Measurements from ENCODE around the gene HEG1. TPM values are rescaled to one million over a fixed set of nuclear protein-coding genes. Genes with fewer than 3 reads are reported as not detected.

HEG1 gene
- total RNA-seq, 1 experiment from 2014 or later: 8.6 TPM

DNA sequence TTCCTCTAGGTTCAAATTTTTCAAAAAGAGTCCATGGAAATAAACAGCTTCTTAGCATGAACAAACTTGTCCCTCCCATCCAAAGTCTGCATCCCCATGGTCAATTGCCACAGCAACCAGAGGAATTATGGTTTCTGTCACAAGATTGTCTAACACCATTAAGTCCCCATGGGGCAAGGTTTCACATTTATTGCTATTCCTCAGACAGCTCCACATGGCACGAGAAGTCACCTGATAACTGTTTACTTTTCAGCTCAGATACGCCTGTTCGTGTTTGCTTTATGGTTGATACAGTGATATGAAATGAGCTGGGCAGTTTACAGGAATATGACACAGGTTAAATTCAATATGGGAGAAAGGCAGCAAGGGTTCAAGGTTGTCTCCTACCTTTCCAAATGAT lies 83.3 kb downstream of the HEG1 start:
- peaks cover 21% of the 10 kb centered on the region for H3K36me3 Mint-ChIP-seq (ENCODE audit: insufficient read depth, unreplicated experiment)
- intact Hi-C loops (cut with micrococcal nuclease): no loop called here
- POLR2A ChIA-PET: no interaction called here
- H3K4me3 Mint-ChIP-seq (ENCODE audit: unreplicated experiment): no peak overlapping the region
- no peak for TF ChIP-seq CTCF (IDR thresholded peaks at IDR 0.05; ENCODE audit: unreplicated experiment)
- no peak for DNase-seq (ENCODE audit: unreplicated experiment)
- CTCF ChIA-PET: interaction anchor here (0.7 to 0.8 kb wide), 2 partner anchors 13 to 25 kb away, joined by 3 to 4 read pairs; no protein-coding TSS in a partner anchor
- no TSS peak for BruUV-seq (replicated peaks)
- H3K27ac Mint-ChIP-seq (ENCODE audit: low read depth, unreplicated experiment): no peak overlapping the region
- H3K27me3 Mint-ChIP-seq (ENCODE audit: insufficient read depth, unreplicated experiment): no peaks in the 10 kb centered on the region
- no peaks in the 10 kb centered on the region for H3K4me1 Mint-ChIP-seq (ENCODE audit: insufficient read depth, unreplicated experiment)
- H3K9me3 Mint-ChIP-seq (ENCODE audit: unreplicated experiment): no peaks in the 10 kb centered on the region

GRCh38 chr3:124969963-124970722 lies 85.7 kb downstream of the HEG1 start:
- H3K27ac Mint-ChIP-seq (ENCODE audit: low read depth, unreplicated experiment): no peak overlapping the region
- H3K9me3 Mint-ChIP-seq (ENCODE audit: unreplicated experiment): no peaks in the 10 kb centered on the region
- no TSS peak for BruUV-seq (replicated peaks)
- H3K4me3 Mint-ChIP-seq (ENCODE audit: unreplicated experiment): no peak overlapping the region
- TF ChIP-seq CTCF (IDR thresholded peaks at IDR 0.05; ENCODE audit: unreplicated experiment): no peak
- H3K36me3 Mint-ChIP-seq (ENCODE audit: insufficient read depth, unreplicated experiment): peaks cover 14% of the 10 kb centered on the region
- H3K27me3 Mint-ChIP-seq (ENCODE audit: insufficient read depth, unreplicated experiment): no peaks in the 10 kb centered on the region
- POLR2A ChIA-PET: no interaction called here
- CTCF ChIA-PET: interaction anchor here (0.6 kb wide), 1 partner anchor 464 kb away, joined by 3 read pairs; no protein-coding TSS in a partner anchor
- DNase-seq (ENCODE audit: unreplicated experiment): no peak
- intact Hi-C loops (cut with micrococcal nuclease): no loop called here
- no peaks in the 10 kb centered on the region for H3K4me1 Mint-ChIP-seq (ENCODE audit: insufficient read depth, unreplicated experiment)

DNA sequence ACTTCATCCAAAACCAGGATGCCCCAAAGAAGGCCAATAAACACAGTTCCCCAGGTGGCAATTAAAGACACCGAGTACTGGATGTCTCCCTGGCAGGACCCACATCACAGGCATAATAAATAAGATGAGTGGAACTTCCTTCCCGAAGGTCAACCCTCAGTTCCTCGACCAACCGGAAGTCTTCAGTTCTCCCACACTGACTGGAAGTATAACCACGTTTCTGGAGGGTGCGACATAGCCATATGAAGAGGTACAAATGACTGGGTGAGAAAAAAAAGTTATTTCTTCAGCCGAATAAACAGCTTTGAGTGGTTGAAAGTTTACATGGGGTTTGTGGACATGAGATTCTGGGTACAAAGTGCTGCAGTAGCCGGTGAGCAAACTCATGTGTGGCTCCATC lies 86.6 kb downstream of the HEG1 start:
- intact Hi-C loops (cut with micrococcal nuclease): no loop called here
- no TSS peak for BruUV-seq (replicated peaks)
- H3K4me1 Mint-ChIP-seq (ENCODE audit: insufficient read depth, unreplicated experiment): no peaks in the 10 kb centered on the region
- DNase-seq (ENCODE audit: unreplicated experiment): no peak
- ChIA-PET CTCF (interaction anchor here (1.3 to 1.5 kb wide), 2 partner anchors 26 to 28 kb away, joined by 3 to 7 read pairs; no protein-coding TSS in a partner anchor), POLR2A (no interaction called here)
- TF ChIP-seq CTCF (IDR thresholded peaks at IDR 0.05; ENCODE audit: unreplicated experiment): no peak
- H3K4me3 Mint-ChIP-seq (ENCODE audit: unreplicated experiment): no peak overlapping the region
- H3K27ac Mint-ChIP-seq (ENCODE audit: low read depth, unreplicated experiment): no peak overlapping the region
- H3K9me3 Mint-ChIP-seq (ENCODE audit: unreplicated experiment): no peaks in the 10 kb centered on the region
- H3K27me3 Mint-ChIP-seq (ENCODE audit: insufficient read depth, unreplicated experiment): no peaks in the 10 kb centered on the region
- peaks cover 14% of the 10 kb centered on the region for H3K36me3 Mint-ChIP-seq (ENCODE audit: insufficient read depth, unreplicated experiment)

GRCh38 chr3:124967964-124968363 lies 87.8 kb downstream of the HEG1 start:
- Mint-ChIP-seq H3K9me3 (ENCODE audit: unreplicated experiment) (no peaks in the 10 kb centered on the region), H3K36me3 (ENCODE audit: insufficient read depth, unreplicated experiment) (peaks cover 14% of the 10 kb centered on the region), H3K4me3 (ENCODE audit: unreplicated experiment) (no peak overlapping the region), H3K27ac (ENCODE audit: low read depth, unreplicated experiment) (no peak overlapping the region), H3K4me1 (ENCODE audit: insufficient read depth, unreplicated experiment) (no peaks in the 10 kb centered on the region), H3K27me3 (ENCODE audit: insufficient read depth, unreplicated experiment) (no peaks in the 10 kb centered on the region)
- BruUV-seq (replicated peaks): no TSS peak
- TF ChIP-seq CTCF (IDR thresholded peaks at IDR 0.05; ENCODE audit: unreplicated experiment): no peak
- CTCF ChIA-PET: interaction anchor here (0.8 to 1.5 kb wide), 2 partner anchors 27 to 618 kb away, joined by 3 to 7 read pairs; no protein-coding TSS in a partner anchor
- DNase-seq (ENCODE audit: unreplicated experiment): no peak
- intact Hi-C loops (cut with micrococcal nuclease): no loop called here
- POLR2A ChIA-PET: no interaction called here

Data from MCF 10A (cell line).